ENCODE data around the gene PANK2.

GRCh38 chr20:3867802-3868201 is 21.4 kb upstream of the PANK2 start:
- TF ChIP-seq CTCF (IDR thresholded peaks at IDR 0.05 in 8 of 11, conservative IDR thresholded peaks at IDR 0.05 in 3 of 11), result no peak
- no peak for TF ChIP-seq POLR2A (IDR thresholded peaks at IDR 0.05)

Data from spleen (tissue), 7 donors.